HPDE6-E6E7 (cell line): ENCODE data around the gene SPATA31C2.
"Not testable (repeated sequence)": the region's sequence is repeated elsewhere in the genome, so short reads cannot be mapped to it uniquely, and the experiment has no call there.

ENCODE experiments used
- DNase-seq: peaks from one replicate; pipeline ENCODE4 v3.0.0; 2011; ENCODE audit warnings: missing footprints; ENCODE audit errors: extremely low spot score

Gene SPATA31C2

DNA sequence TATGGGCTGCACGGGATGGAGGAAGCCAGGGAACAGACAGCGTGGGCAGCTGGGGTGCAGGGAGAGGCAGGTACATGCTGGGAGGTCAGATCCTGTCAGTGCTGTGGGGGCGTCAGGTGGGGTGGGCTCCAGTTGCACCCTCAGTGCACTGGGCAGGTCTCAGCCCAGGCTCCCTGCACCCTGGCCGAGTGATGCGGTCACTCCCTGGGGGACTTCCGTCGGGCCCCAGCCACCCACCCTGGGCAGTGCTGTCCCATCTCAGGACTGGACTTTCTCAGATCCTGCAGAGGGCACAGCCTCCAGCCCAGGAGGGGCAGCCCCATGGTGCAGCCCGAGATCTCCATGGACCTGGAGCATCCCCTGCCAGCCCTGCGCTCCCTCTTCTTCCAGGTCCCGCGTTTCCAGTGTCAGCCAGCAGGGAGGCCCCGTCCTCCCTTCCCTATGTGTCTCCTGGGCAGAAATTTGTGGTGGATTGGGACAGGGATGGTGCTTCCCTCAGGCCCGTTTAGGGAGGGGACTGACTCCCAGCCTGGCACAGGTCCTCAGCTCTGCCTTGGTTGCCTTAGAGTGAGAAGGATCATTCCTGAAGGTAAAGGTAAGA is 10.5 kb downstream of the SPATA31C2 start:
- not testable (repeated sequence) for DNase-seq

GRCh38 chr9:88123413-88123812 is 14.9 kb downstream of the SPATA31C2 start:
- DNase-seq, result not testable (repeated sequence)

DNA sequence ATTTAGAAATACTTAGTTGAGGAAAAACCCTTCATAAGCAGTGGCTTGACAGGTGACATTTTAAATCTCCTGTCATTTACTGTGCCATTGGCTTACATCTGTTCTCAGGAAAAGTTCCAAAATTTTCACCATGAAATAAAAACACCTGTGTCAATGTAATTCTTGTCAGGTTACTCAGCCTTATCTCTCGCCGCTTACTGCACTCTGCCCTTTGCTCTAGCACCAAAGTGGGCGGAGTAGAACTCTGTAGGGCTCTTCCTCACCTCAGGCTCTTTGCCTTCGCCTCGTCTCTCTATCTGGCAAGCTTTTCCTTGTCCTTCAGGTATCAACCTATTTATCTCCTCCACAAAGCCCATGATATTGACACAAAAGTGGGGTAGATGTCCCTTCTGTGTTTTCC is 20.2 kb downstream of the SPATA31C2 start:
- not testable (repeated sequence) for DNase-seq

DNA sequence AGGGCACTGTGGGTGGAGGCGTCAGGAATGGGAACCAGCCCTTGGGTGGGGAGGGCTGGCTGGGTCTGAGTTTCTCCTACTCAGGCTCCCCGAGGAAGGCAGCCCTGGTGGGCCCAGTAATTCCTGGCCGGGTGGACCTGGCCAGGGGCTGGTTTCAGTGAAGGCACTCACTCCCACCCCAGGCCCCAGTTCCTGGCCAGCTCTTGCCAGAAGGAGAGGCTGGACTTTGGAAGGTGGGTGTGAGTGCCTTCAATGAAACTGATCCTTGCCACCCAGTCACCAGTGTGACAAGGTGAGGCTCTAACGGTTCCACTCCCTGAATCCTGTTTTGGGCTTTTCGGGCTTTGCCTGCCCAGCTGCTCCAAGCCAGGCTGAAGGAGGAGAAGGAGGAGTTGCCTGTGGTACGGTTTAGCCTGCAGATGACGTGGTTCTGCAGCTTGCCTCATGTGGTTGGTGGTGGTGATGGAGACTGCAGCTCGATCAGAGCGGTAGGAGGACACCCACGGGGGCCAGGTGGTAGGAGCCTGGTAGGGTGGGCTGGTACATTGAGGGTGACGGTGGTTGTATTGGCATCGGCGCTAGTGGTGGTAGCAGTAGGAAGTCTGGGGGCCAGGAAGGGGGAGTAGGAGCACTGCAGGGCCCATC is 23.2 kb downstream of the SPATA31C2 start:
- DNase-seq, result not testable (repeated sequence)

GRCh38 chr9:88114283-88114967 is 23.9 kb downstream of the SPATA31C2 start:
- DNase-seq, result not testable (repeated sequence)

- not testable (repeated sequence) for DNase-seq
Measured at GRCh38 chr9:88113156-88114130, 24.8 kb downstream of the SPATA31C2 start.

DNA sequence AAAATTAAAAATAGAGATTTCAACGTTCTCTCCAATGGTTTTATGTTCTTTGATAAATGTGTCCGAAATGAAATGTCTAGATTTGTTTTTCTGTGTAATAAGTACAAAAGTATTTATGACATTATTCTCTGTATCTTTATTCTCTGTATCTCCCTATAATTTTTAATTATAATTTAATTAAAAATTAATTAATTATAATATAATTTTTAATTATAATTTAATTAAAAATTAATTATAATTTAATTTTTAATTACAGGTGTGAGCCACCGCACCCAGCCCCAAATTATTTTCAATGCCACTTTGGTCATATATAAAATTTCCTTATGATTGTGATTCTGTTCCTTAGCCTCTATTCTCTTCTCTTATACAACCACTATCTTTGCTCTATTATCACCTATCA is 28.2 kb downstream of the SPATA31C2 start:
- no peak for DNase-seq

GRCh38 chr9:88108779-88109178 is 29.5 kb downstream of the SPATA31C2 start:
- DNase-seq, result no peak

DNA sequence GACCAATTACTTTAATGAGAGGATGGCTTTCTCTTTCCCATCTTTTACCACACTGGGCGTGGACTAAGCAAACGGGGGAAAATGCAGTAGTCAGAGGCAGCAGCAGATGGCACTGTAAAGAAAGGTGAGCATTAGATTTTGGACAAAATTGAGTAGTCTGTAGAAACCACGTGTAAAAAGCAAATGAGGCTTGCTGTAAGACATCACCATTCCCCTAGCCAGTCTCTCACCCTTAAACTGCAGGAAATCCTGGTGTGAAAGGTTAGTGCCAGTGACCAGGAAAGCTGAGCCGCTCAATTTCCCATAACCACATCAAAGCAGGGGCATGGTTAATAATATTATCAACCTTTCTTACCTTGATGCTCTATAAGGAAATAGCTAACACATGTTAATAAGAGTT is 31.8 kb downstream of the SPATA31C2 start:
- DNase-seq, result peak; percentile 25

DNA sequence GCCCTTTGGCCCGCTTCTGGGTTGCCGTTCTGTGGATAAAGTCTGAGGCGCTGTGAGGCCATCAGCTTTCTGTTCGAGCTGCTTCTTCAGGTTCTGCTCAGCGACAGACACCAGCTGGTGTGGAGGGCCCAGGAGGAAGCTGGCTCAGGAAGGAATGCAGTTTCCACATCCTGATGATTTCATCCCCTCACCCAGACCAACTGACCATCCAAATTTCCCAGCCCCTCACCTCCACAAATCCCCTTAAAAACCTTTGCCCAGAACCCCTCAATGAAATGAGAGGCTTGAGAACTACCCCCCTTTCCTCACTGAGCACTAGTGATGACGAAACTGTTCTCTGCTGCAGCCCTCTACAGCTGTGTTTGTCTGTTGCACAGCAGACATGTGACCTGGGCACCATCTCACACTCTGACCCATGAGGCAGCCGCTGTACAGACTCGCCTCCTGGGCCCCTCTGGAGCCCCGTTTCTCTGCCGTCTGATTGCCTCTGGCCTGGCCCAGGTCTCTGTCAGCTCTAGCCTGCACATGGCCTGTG is 45.4 kb downstream of the SPATA31C2 start:
- DNase-seq, result no peak

GRCh38 chr9:88090151-88090581 is 48.1 kb downstream of the SPATA31C2 start:
- no peak for DNase-seq

DNA sequence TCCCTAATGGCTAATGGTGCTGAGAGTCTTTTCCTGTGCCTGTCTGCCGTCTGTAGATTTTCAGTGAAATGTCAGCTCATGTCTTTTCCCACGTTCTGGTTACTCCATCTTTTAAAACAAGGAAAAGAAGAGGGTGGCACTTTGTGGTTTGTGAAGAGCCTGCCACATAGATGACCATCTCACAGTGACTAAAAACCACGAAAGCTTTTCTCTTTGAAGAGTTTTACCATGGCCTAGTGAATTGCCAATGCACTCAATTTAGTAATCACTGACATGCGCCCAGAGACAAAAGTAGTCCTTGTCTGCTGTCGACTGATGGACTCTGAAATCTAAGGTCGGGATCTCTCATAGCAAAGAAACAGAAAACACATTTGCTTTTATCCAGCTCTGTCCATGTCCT is 50.4 kb downstream of the SPATA31C2 start:
- no peak for DNase-seq

GRCh38 chr9:88085476-88085875 is 52.8 kb downstream of the SPATA31C2 start:
- DNase-seq, result peak; percentile 14

DNA sequence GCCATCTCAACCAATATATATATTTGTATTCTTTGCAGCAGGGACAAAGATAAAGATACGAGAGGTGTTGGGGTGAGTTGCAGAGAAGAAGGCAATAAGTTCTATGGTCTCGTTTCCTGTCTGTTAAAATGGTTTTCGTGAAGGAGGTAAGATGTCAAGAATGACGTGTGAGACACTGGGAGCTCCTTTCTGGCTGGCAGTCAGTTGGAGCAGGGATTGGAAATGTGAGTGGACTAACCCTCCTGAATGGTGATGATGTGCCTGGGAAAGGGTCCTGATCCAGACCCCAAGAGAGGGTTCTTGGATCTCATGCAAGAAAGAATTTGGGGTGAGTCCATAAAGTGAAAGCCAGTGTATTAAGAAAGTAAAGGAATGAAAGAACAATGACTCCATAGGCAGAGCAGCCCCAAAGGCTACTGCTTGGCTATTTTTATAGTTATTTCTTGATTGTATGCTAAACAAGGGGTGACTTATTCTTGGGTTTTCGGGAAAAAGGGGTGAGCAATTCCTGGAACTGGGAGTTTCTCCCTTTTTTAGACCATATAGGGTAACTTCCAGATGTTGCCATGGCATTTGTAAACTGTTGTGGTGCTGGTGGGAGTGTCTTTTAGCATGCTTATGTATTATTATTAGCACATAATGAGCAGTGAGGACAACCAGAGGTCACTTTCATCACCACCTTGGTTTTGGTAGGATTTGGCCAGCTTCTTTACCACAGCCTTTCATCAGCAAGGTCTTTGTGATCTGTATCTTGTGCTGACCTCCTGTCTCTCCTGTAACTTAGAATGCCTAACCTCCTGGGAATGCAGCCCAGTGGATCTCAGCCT is 53.7 kb downstream of the SPATA31C2 start:
- DNase-seq, result no peak
